HG03571 (cell line): ENCODE measurements around the gene SRGAP2C.
"Not testable (repeated sequence)": the region's sequence is repeated elsewhere in the genome, so short reads cannot be mapped to it uniquely, and the experiment has no call there.

ENCODE experiments used
- ATAC-seq: cut with Tn5 transposase; IDR thresholded peaks from one replicate; pipeline ENCODE4 v1.9.1; 2021; ENCODE audit not compliant: unreplicated experiment

Gene SRGAP2C

GRCh38 chr1:121278202-121278601 lies 93.4 kb downstream of the SRGAP2C start:
- not testable (repeated sequence) for ATAC-seq

DNA sequence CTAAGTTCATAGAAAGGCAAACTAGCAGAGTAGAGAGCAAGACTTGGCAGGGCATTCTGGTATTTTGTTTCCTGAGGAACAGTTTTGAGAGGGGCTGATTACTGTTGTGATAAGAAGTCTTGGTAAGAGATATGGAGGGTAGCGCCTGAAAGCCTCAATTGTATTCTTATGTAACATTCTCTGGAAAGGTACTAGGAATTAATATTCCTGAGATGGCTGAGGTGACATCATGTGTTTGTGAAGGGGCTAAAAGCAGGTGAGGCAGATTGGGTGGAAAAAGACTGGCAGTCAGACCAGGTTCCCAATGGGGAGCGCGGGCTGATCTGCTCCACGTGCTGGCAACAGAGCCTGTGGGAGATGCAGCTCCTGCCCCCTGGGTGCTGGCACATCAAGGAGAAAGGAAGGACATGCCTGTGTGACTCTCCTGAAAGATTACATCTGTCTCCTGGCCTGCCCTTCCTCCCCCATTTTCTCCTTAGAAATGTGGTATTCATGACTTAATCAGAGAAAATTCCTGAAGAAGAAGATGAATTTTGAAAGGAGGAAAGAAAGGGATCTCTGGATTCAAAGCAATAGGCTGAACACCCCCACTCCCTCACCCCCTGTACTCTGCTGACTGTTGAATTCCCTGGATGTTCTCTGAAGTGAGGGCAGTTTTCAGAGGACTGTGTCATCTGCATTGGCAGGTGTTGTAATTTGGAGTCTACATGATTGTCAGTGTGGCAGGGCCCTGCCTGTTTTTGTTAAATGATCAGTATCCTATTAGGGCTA lies 94.2 kb downstream of the SRGAP2C start:
- ATAC-seq: not testable (repeated sequence)

DNA sequence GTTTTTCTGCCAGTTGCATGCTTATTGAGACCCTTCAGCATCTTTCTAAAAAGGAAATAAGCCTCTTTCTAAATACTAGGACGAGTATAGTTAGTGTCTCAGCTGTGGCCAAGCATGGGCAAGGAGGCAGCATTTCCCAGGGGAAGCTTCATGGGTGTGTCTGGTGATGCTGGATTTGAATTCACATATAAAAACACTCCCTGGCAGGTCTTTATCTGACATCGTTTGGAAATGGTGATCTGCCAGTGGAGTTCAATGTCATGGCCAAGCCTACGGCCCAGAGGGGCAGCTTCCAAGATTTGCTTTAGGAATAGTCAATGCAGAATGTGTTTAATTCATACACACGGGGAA lies 94.7 kb downstream of the SRGAP2C start:
- not testable (repeated sequence) for ATAC-seq

DNA sequence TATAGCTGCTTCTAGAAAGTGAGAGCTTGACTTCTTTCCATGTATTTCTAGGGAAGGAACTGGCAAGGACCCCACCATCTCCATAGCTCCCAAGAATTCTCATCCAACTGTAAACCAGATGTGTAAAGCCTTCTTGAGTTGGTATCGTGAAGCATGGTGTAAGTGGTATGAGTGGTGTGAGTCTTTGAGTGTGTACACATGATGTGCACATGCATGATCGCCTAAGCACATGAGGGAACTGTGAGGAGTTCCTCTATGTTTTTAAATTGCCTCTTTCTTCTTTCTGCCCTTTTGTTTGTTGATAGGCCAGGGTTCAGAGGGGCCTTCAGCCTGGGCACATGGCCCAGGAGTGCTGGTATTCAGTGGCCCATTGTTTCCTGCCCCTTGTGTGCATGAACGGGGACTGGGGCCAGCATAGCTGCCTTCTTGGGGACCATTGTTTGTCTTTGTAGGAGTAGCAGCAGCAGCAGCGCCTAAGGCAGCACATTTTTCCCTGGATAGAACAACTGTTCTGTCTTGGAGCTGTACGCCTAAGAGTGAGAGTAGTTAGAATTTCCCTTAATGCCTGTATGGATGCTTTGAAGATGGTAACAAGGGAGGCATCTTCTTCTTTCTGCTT lies 96.0 kb downstream of the SRGAP2C start:
- ATAC-seq: not testable (repeated sequence)

GRCh38 chr1:121281480-121281879 lies 96.7 kb downstream of the SRGAP2C start:
- ATAC-seq: not testable (repeated sequence)

- not testable (repeated sequence) for ATAC-seq
Observed at GRCh38 chr1:121283587-121284180, 98.9 kb downstream of the SRGAP2C start.

DNA sequence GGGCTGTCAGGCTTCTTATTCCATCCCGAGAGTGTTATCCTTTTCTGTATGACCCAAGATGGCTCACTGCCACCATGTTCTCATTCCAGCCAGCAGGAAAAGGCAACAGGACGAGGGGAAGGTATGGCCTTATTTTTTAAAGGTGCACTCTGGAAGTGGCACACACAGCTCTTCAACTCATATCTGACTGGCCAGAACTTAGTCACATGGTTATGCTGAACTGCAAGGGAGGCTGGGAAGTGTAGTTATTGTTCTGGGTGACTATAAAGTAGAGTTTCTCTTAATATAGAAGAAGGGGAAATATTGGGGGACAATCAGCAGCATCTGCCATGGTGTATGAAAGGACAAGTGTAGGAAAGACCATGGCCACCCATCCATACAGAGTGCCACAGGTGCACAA lies 107.8 kb downstream of the SRGAP2C start:
- ATAC-seq: not testable (repeated sequence)

DNA sequence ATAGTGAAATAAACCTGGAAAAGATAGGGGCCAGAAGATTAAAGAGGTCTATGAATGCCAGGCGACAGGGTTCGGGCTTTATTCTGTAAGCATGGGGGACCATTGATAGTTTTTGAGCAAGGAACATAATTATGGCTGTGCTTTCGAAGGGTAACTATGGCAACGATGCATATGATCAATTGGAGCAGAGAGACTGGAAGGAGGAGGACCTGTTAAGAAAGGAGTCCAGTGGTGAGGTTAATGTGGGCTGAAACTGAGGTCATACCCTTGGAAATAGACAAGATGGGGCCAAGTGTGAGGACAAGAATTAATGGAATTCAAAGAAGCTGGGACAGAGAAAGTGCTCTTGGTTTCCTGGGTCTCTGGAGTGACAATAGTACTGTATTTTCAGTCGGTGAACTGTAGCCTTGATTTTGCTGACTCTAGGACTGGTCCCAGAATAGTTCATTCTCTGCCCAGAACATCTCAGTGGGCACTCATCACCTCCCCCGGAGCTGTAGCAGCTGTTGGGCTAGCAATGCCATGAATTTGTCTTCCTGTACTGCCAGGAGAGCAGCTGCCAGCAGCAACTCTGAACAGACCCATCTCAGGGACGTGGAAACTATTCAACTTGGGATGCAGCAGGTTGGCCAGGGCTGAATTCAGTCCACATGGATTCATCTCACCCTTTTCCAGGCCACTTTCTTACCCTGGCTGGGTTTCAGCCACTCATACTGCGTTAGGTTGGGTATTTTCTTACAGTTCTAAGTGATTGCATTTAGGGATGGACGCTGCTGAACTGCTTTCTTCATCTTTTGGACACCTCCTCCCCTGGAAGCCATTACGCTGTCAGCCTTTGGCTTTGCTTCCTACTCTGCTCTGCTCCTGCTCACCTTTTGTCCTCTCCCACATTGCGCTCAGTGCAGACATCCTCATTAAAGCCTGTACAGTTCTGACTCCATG lies 108.8 kb downstream of the SRGAP2C start:
- ATAC-seq: not testable (repeated sequence)

DNA sequence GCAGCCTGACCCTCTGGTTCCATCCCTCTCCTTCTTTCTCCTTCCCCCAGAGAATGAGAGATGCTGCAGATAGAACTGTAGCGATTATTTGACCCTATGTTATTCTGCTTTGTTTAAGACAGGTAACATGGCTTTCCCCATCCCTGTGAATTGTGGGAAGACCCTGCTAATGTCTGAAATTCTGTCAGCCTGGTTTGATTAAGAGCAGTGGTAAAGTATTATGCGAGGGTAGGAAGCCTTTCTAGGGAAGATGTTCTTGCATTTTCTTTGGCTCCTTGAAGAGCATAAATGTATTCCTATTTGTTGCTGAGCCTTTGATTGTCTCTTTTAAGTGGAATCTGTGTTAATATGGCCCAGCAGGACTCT lies 109.4 kb downstream of the SRGAP2C start:
- not testable (repeated sequence) for ATAC-seq

DNA sequence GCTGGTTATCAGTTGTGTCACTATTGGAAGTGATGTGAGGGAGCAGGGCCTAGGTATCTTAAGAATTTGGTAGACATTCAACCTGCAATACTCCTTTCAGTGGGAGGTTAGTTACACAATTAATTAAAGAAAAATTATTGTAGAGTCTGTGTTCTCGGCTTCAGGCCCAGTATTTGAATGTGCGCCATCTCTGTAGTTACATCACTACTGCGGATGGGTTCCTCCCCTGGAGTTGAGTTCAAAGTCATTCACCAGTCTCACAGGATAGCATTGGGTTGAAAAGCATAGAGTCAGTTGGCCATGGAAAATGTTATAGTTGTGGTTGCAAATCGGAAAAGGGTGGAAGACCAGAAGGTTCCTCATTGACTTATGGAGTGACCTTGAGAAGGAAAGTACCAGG lies 111.8 kb downstream of the SRGAP2C start:
- ATAC-seq: not testable (repeated sequence)

GRCh38 chr1:121298529-121298928 lies 113.8 kb downstream of the SRGAP2C start:
- ATAC-seq: not testable (repeated sequence)

DNA sequence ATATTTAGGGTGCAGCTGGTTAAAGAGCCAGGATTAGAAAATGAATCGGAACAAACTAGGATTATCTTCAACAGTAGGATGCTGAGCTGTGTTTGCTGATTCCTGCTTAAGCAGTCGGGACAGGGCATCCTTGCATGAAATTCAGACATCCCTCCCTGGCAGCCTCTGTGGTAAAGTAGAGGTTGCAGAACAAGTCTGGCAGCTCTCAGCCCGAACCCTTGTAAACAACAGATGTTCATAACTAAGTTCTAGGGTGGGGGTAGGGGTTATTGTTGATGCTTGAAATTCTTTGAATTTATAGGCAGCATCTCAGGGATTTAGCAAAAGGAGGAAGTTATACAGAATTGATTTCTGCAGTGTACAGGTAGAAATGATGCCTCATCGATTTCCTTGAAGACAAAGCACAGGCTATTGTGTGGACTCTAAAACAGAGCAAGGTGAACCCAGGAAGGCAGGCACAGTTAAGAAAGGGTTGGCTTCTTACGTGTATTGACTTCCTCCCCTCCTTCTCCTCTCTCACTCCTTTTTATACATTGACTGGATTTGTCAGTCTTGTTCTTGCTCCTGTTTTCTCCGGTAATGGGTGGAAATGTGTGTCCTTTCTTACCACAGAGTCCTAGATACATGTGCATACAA lies 114.9 kb downstream of the SRGAP2C start:
- ATAC-seq: not testable (repeated sequence)

DNA sequence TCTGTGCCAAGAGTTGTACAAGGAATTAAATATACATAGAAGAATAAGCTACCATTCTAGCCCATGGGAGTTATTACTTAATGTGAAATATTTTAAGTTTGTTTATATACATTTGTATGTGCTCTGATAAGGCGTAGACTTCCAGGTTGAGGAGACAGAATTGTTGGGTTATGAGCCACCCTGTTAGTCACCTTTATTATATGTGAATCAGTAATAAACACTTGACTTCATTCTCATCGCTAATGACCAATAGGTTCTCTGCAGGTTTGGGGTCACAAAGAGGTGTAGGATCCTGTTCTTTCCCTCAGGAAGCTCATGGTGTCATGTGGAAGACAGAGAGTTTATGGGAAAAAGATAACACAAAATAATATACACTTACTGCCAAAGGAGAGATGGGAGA lies 117.1 kb downstream of the SRGAP2C start:
- ATAC-seq: not testable (repeated sequence)

DNA sequence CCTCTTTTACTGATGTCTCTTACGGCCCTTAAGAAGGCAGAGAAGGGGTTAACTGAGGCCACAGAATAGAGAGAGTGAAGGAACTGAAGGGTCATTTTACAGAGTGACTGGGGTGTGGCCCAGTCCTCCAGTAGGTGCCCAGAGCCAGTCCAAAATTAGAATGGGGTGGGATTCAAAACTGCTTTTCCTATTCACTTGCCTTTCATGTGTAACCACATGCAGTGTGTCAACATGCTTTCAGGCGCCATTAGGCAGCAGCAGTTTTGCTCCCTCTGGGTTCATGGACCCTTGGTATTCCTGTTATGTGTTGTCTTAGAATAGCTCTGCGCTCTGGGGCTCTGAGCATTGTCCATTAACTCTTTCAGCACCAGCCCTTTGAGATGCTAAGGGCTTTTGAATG lies 123.0 kb downstream of the SRGAP2C start:
- ATAC-seq: not testable (repeated sequence)

DNA sequence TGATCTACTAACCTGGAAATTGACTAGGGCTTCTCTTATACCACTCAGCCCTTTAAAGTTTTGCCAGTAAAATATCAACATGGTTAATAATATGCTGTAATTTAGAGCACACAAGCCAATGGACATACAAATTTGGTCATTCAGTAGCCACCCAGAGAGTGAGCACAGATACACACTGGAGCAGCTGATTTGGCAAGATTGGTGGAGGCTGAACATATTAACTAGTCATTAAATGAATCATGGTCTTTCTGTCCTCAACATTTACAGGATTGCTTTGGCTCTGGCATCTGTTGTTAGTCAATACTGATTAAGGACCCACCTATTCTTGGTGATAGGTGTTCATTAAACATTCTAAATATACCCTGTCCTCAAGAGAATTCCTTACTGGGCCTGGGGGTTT lies 130.7 kb downstream of the SRGAP2C start:
- ATAC-seq: not testable (repeated sequence)

GRCh38 chr1:121316081-121316480 lies 131.3 kb downstream of the SRGAP2C start:
- ATAC-seq: not testable (repeated sequence)

DNA sequence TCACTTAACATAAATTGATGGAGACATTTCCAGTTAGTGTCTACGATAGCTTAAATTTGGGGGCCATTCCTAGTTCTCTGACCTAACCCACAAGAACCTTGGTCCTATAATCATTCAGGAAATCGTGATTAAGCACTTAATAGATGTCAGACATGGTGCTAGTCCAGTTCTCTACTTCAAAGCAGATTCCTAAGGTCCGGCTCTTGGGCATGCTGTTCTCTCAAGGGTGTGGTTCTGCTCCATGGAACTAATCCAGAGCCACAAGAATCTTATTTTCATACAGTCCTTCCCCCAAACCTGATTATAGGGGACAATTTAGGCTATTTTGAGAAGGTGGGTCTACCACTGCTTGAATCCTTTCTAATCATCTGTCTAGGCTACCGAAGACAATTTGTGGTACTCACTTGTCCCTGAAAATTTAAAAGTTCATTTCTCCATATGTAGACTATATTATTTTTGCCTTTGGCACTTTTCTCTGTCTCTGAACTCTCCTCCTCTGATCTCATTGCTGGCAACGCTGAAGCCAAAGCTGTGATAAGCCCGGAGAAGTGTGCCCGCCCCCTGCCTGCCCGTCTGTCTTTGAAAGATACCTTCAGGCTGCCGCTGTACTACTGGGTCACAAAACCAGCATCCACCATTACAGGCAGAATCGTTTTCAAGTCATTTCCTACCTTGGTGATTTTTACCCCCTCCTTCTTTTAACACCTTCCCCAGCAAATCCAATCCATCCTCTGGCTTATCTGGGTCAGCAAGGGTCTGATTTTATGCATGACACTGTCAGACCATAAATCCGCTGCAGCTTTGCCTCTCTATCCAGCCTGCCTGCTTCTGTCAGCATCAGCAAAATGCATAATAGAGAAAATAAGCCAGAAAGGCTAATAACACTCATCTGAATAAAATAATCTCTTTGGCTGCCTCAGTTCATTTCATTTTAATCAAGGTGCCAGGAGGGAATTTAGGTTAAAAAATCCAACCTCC lies 133.0 kb downstream of the SRGAP2C start:
- not testable (repeated sequence) for ATAC-seq

GRCh38 chr1:121318687-121319086 lies 133.9 kb downstream of the SRGAP2C start:
- ATAC-seq: not testable (repeated sequence)

GRCh38 chr1:121321660-121322059 lies 136.9 kb downstream of the SRGAP2C start:
- ATAC-seq: not testable (repeated sequence)
